GM18498 (cell line): Measurements from ENCODE around the gene SERPINA3.
"Not testable (repeated sequence)": the region's sequence is repeated elsewhere in the genome, so short reads cannot be mapped to it uniquely, and the experiment has no call there.

Source experiments
- ATAC-seq: cut with Tn5 transposase; IDR thresholded peaks from one replicate; pipeline ENCODE4 v1.9.1; 2021; ENCODE audit warnings: mild to moderate bottlenecking, moderate library complexity; ENCODE audit not compliant: unreplicated experiment

Gene SERPINA3

DNA sequence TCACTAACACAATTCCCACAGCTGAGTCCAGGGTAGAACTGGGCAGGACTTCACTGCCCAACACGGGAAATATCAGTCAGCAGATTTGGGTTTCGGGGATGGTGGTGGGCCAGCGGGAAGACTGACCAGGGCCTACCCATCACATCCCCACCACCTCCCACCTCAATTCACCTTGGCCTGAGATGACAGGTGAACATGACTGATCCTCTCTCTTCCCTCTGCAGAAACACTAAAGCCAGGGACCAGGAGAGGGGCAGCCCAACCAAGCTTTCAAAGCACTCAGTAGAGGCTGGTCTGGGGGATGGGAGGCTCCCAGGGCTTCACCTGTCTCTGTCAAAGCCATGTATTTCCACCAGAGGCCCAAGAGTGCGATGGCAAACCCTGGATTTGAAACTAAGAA is 28.6 kb upstream of the SERPINA3 start:
- ATAC-seq: no peak

DNA sequence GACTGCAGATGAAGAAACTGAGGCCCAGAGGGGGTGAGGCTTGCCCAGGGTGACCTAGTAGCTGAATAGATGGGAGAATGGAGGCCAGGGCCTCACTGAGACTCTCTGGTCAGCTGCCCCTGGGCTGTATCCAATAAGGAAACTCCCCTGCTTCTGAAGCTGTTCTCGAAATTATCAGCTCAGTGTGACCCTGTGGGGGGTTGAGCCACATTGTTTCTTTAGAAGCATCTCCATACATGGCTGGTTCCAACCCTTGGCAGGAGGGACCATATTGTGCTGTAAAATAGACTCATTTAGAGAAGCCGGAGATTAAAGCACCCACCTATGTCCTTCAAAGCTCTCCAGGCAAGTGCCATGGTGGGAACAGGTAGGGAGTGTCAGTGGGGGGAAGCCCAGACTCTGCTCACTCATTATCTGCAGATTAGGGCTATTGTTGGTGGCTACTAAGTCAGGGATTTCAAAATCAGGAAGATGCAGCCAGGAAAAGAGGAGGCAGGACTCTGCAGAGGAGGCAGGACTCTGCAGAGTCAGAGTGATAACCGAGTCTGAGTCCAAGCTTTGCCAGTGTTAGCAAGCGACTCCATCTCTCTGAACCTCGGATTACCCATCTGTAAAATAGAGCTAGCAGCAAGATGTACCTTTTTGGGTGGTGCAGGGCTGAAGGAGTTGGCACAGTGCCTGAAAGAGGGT is 27.5 kb upstream of the SERPINA3 start:
- no peak for ATAC-seq

DNA sequence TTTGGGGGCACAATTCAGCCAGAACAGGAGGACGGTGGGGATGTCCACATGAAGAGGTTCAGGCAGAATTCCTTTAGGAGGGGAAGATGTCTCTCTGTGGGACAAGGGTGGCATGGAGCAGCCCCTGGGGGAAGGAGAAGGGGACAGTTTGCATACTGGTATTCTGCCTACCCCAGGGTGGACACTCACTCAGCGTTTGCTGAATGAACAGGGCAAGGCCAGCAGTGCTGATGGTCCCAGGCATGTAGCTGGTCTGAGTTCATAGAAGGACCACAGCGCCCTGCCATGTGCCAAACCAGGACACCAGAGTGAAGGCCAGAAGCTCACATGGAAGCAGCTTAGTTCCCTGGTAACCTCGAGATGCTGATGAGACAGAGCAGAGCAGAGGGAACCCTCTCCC is 25.6 kb upstream of the SERPINA3 start:
- no peak for ATAC-seq

DNA sequence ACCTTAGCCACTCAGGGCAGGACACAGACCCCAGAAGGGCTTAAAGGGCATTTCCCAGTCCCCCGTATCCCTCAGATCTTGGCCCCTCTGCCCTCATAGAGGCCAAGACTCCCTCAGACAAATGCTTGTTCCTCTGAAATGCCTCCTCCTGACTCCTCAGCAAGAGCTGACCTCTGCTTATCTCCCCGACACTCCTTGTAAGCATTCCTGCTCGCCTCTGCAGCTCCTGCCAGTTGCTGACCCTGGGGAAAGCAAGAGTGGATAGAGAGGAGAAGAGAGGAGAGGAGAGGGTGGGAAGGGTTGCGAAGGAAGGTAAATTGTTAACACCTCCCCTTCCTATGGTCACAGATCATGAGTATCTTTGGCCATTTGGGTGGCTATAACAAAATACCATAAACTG is 23.9 kb upstream of the SERPINA3 start:
- ATAC-seq: no peak

DNA sequence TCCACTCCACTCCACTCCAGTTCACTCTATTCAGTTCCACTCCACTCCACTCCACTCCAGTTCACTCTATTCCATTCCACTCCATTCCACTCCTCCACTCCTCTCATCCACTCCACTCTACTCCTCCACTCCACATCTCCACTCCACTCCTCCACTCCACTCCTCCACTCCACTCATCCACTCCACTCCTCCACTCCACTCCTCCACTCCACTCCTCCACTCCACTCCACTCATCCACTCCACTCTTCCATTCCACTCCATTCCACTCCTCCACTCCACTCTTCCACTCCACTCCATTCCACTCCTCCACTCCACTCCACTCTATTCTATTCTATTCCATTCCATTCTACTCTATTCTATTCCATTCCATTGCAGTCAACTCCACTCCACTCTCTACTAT is 21.1 kb upstream of the SERPINA3 start:
- ATAC-seq: no peak

DNA sequence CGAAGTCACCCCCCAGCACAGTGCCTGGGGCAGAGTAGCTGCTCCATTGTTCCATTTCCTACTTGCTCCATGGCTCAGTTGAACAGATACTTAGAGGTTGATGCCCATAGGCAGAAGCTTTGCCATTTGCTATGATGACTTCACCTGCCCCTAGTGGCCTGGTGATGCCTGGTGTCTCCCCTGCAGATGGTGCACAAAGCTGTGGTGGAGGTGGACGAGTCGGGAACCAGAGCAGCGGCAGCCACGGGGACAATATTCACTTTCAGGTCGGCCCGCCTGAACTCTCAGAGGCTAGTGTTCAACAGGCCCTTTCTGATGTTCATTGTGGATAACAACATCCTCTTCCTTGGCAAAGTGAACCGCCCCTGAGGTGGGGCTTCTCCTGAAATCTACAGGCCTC is 20.3 kb upstream of the SERPINA3 start:
- no peak for ATAC-seq

DNA sequence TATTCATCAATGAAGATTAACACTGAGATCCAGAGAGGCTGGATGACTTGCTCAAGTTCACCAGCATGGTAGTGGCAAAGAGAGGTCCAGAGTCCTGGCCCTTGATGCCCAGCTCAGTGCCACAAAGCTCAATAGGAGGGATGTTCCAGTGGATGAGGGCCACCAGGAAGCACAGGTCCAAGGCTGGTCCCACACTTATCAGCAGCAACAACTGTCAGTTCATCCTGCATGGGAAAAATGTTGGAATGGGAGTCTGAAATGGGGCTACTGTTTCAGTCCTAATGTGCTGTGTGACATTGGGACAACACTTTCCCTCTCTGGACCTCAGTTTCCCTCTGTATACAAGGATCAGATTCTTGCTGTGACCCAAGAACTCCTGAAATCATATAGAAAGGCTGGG is 19.7 kb upstream of the SERPINA3 start:
- no peak for ATAC-seq

DNA sequence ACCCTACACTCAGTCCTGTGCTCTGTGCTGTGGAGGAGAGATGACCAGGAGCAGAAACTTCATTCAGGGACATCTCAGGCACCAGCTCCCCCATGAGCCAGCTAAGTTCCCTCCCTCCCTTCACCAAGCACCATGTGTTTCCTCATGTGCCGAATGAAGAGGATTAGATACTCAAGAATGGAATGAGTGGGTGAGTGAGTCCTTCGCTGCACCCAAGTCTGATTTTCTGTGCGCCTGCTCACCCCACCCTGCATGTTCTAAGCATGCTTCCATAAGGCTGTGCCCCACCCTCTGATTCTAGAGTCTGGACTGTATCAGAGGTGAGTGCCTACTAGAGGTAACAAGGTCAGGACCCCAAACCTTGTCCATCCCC is 18.8 kb upstream of the SERPINA3 start:
- no peak for ATAC-seq

DNA sequence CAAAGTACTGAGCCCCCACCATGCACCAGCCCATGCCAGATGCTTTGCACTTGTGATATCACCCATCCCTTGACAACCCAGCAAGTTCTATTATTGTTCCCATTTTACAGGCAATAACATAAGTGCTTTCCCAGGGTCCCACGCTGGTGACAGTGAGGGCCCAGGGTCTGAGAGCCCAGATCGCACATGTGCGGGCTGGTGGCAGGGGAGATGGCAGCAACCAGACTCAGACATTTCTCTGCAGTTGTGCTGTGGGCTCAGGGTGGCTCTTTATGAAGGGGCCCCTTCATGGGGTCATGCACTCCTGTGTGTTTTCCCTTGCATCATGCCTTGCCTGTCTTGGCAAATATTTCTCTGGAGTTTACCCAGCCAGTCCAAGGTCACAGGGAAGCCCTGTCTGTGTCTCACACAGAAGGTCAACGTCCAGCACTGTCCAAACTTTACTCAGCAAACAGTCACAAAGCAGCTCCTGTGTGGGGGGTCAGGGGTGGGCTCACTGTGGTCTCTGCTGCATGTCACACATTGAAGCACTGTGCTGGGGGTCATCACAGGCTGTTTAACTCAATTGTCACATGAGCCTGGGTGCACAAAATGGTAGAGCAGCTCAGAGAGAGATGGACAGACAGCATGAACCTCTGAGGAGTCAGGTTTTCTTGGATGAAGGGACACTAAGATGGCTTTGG is 18.3 kb upstream of the SERPINA3 start:
- no peak for ATAC-seq

DNA sequence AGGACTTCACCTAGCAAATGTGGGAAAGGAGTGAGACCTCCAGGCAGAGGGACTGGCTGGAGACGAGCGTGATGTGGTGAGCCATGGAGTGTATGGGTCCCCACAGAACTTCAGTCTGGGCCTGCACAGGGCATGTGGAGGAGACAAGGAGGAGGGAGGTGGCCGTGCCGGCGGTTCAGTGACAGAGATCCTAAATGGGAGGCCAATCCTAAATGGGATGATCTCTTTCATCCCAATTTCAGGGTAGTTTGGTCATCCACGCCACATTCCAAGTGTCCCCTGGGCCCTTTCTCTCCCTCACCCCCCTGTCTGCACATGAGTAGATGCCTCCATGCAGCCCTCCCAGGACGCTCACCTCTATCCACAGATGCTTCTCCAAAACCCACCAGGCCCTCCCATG is 17.8 kb upstream of the SERPINA3 start:
- no peak for ATAC-seq

DNA sequence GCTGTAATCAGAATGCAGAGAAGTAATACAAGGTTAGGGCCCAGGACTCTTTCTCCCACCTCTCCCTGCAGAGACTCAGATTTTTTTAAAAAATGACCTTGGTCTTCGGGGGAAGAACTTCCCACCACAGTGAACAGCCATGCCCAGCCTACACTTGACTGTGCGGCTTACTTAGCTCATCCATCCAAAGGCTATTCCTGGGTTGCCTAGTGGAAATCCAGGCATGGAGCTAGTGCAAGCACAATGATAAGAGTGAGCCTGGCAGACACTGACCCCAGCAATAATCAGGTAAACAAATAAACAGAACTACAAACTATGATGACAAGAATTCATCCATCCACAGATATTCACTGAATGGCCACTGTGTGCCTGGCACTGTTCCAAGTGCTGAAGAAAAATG is 16.3 kb upstream of the SERPINA3 start:
- no peak for ATAC-seq

DNA sequence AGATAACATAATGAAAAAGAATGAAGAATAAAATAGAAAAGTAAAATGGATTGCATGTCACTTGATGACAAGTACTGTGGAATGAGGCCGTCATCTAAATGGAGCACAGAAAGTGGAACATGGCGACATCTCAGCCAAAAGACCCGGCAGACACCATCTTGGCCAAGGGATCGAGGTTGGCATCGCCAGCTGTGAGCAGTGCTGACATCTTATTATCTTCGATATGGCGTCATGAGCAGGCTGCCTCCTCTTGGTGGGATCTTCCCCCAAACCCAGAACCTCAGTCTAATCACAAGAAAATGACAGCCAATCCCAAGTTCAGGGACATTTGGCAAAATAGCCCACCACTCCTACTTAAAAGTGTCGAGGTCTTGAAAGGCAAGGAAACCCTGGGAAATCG is 15.8 kb upstream of the SERPINA3 start:
- no peak for ATAC-seq

DNA sequence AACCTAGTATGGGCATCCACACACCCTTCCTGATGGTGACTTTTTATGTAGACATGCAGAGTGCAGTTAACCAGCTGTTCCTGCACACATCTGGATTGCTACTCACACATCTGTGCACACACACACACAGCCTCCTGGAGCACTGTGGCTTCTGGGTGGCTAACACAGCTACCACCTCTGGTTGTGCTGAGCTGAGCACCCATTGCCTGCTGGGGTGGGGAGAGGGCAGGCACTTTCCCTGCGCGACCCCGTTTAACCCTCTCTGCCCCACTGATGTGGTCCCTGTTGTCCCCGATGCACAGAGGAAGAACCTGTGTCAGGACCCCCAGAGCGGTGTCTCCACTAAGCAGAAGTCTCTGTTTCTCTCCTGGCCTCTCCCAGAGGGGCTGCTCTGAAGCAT is 14.4 kb upstream of the SERPINA3 start:
- ATAC-seq: no peak

DNA sequence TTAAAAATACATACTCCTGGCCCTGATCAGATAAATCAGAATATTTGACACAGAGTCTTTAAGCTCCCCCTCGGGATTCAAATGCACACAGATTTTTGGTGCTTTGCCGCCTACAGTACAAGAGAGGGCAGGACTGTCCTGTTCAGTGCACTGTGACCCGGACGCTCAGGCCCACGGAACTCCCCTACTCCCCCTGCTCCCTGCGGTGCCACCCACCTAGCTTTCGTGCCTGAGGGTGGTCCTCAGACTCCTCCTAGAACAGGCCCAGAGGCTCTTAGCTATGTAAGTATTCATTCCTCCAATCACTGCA is 13.7 kb upstream of the SERPINA3 start:
- no peak for ATAC-seq

DNA sequence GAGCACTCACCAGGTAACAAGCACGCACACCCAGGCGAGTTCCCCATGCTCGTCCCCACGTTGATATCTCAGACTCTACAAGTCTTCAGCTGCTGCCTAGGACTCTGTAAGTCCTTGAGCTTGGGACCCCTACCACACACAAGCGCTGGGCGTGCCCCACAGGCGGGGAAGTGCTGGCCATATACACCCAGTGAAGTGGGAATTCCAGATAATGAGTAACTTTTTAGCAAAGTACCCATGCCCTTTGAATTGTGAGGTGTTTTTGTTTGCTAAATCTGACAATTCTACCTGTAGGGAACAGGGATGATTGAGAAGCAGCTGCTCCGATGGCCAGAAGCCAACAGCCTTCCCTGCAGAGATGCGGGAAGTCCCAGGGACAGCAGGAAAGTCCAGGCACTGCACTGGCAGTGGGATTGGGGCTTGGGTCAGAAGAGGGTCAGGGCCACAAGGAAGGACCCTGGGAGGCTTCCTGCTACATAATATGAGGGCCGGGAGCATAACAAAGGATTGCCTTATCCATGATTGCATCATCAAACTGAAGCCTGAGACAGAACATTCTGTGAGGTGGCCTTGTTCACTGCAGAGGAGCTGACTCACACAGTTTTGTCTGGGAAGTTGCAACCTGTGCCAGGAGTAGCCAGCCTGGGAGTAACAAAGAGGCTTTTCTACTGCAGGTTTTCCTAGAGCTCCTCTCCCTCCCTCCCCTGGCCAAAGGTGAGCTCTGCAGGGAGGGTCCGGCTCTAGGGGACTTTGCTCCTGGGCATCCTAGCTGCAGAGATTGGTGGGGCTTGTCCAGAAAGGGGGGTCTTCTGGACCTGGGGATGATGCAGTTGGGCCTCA is 13.2 kb upstream of the SERPINA3 start:
- no peak for ATAC-seq

DNA sequence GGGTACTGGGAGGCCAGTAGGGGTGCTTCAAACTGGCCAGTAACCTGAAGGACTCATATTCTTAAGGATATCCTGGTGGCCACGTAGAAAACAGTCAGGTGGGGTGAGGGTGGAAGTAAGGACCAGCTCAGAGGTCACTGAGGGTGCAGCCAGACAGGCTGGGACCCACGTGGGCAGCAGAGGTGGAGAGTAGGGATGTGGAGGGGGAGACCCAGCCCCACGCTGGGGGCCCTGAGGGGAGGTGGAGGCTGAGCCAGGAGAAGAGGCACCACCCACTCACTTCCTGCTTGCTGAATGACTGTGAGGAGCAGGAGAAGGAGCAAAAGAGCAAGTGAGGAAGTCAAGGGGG is 12.6 kb upstream of the SERPINA3 start:
- ATAC-seq: no peak

DNA sequence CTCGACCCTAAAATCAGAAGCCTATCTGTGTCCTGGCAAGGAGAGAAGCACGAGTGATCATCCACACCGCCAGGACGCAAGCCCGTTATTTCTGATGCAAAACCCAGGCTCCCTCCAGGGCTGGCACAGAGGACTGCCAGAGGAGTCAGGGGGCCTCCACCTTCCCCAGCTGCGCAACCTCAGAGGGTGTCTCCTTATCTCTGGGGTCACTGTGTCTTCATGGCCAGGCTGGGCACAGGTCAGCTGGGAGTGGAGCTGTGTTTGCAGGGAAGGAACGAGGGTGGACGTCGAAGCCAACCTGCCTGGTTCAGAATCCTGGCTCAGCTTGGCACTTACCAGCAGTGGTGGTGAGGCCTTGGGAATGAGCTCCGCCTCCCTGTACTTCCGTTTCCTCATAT is 12.0 kb upstream of the SERPINA3 start:
- ATAC-seq: no peak

DNA sequence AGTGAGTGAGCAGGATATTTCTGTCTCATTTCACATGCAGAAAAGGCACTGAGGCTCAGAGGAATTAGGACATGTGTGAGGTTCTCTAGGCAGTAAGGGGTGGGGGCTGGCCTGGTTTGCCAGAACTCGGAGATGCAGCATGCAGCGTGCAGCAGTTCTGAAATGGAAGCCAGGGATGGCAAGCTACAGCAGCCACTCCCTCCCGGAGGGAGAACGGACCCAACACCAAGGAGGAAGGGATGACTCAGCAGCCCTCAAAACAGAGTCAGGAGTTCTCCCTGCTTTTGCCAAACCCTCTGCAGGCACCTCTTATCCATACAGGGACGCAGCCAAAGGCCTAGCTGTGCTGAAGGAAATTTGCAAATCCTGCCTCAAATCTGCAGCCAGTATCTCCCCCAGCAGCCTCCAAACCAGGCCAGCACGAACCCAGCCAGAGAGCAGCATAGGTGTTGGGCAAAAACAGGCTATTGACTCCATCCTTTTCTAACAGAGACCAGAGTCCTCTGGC is 10.3 kb upstream of the SERPINA3 start:
- ATAC-seq: no peak

DNA sequence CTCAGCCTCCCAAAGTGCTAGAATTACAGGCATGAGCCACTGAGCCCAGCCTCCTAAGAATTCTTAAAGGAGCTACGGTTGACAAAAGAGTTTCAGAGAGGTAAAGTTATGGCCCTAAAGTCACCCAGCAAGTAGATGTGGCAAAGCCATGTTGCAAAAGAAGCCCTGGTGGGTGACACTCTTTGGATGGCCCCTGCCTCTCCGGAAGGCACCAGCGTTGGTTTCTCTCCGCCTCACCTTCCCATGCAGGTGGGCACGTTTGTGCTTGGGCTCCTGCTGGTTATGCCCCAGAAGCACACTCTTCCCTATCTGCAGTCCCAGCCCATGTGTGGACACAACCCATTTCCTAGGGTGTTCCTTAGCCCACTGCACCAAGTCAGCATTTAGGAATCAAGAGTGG is 9.5 kb upstream of the SERPINA3 start:
- ATAC-seq: no peak

DNA sequence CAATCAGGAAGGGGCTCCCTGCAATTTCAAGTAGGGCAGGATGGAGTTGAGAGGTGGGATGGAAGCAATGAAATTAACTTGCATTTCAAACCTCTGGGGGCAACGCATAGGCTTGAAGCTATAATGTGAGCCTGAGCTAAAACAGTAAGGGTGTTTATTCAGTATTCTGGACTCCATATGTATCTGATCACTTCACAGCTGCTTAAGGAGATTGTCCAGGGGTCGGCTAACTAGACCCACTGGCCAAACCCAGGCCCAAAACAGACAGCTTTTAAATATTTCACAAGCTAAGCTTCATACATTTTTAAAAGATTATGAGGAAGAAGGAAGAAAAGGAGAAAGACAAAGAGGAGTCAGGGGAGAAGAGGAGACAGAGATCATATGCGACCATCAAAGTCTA is 6.8 kb upstream of the SERPINA3 start:
- ATAC-seq: no peak

DNA sequence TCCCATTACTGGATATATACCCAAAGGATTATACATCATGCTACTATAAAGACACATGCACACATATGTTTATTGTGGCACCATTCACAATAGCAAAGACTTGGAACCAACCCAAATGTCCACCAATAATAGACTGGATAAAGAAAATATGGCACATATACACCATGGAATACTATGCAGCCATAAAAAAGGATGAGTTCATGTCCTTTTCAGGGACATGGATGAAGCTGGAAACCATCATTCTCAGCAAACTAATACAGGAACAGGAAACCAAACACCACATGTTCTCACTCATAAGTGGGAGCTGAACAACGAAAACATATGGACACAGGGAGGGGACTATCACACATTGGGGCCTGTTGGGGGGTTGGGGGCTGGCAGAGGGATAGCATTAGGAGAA is 3.2 kb upstream of the SERPINA3 start:
- not testable (repeated sequence) for ATAC-seq

DNA sequence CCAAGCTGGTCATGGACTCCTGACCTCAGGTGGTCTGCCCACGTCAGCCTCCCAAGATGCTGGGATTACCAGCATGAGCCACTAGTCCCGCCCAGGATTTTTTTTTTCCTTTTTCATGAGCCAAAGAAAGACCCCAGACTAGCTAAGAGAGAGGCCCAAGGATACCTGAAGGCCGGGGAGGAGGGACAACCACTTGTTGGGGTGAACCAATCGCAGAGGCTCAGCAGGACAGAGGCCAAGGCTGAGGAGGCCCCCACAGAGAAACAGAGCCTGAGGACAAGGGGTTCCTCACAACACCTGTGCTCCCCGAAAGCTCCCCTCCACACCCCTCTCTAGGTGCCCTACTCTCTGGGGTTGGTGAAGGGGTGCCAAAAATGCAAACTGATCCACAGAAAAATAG is 1.0 kb upstream of the SERPINA3 start:
- no peak for ATAC-seq
